SK-N-SH (cell line): ENCODE results near the gene DKK1. TPM values are rescaled to one million over a fixed set of nuclear protein-coding genes. Genes with fewer than 3 reads are reported as not detected.

Experiments used
- CTCF ChIA-PET: fragments of 300-600, 350-600 bp; formaldehyde crosslinking; extraction: SDS; loops from one replicate; lab custom pipeline; 2021; lab: Yijun Ruan, JAX
- POLR2A ChIA-PET: fragments of 350-600 bp; sonication (Branson Sonifier 250); formaldehyde crosslinking; extraction: SDS; loops from one replicate; lab custom pipeline; 2020; ENCODE audit warnings: antibody characterized with exemption, inconsistent platforms; lab: Yijun Ruan, JAX
- DNase-seq: peaks from one replicate; pipeline ENCODE4 v3.0.0; 2012
- H2AFZ ChIP-seq: fragments of 200-600 bp; sonication (generic); 2 replicates; pipeline ENCODE4 v1.8.1; 2016; ENCODE audit warnings: antibody characterized with exemption, mild to moderate bottlenecking, low read depth
- H3F3A ChIP-seq: fragments of 200-600 bp; sonication (generic); replicated peaks from 2 replicates; pipeline ENCODE3; 2016; ENCODE audit warnings: antibody characterized with exemption, mild to moderate bottlenecking; ENCODE audit not compliant: insufficient read depth
- H3K27ac ChIP-seq, 2 experiments: fragments of 200-500 bp in 1 of 2; fragments of 200-600 bp in 1 of 2; sonication (Bioruptor generic) in 1 of 2; sonication (generic), shearing (Covaris generic) in 1 of 2; 2 replicates each; pipeline versions ENCODE4 v1.5.1 to v1.6.1; 2014 to 2016; ENCODE audit warnings: low read depth in 2 of 2, inconsistent platforms in 1 of 2, low read length in 1 of 2, mild to moderate bottlenecking in 1 of 2, mixed read lengths in 1 of 2
- H3K27me3 ChIP-seq: fragments of 200-600 bp; sonication (generic), shearing (Covaris generic); 2 replicates; pipeline ENCODE4 v1.6.1; 2016; ENCODE audit warnings: mixed run types; ENCODE audit not compliant: insufficient read depth
- H3K36me3 ChIP-seq, 2 experiments: fragments of 200-500 bp in 1 of 2; fragments of 200-600 bp in 1 of 2; sonication (Bioruptor generic) in 1 of 2; sonication (generic) in 1 of 2; replicated peaks in 1 of 2; 2 replicates each; pipeline versions ENCODE3 to v1.5.1; 2014 to 2016; ENCODE audit warnings: low read length in 1 of 2, mild to moderate bottlenecking in 1 of 2; ENCODE audit not compliant: insufficient read depth in 2 of 2, control insufficient read depth in 1 of 2
- H3K4me1 ChIP-seq, 2 experiments: fragments of 200-500 bp in 1 of 2; fragments of 200-600 bp in 1 of 2; sonication (Bioruptor generic) in 1 of 2; sonication (generic), shearing (Covaris generic) in 1 of 2; 2 replicates each; pipeline versions ENCODE4 v1.5.1 to v1.6.1; 2014 to 2016; ENCODE audit warnings: low read depth in 1 of 2, low read length in 1 of 2, mixed run types in 1 of 2; ENCODE audit not compliant: insufficient read depth in 2 of 2, control insufficient read depth in 1 of 2
- H3K4me2 ChIP-seq: fragments of 200-600 bp; sonication (generic), shearing (Covaris generic); 2 replicates; pipeline ENCODE4 v1.6.1; 2017; ENCODE audit warnings: mixed run types
- H3K4me3 ChIP-seq, 2 experiments: fragments of 200-500 bp in 1 of 2; fragments of 200-600 bp in 1 of 2; sonication (Bioruptor generic) in 1 of 2; sonication (generic), shearing (Covaris generic) in 1 of 2; 2 replicates each; pipeline versions ENCODE4 v1.5.1 to v1.8.1; 2014 to 2016; ENCODE audit warnings: low read depth in 2 of 2, inconsistent platforms in 1 of 2, low read length in 1 of 2, mild to moderate bottlenecking in 1 of 2, mixed read lengths in 1 of 2, moderate library complexity in 1 of 2
- H3K79me2 ChIP-seq: fragments of 200-600 bp; sonication (generic); 2 replicates; pipeline ENCODE4 v1.8.1; 2017; ENCODE audit warnings: mild to moderate bottlenecking; ENCODE audit not compliant: insufficient read depth
- H3K9ac ChIP-seq: fragments of 200-600 bp; sonication (generic); 2 replicates; pipeline ENCODE4 v1.6.1; 2017; ENCODE audit warnings: mixed run types
- H3K9me2 ChIP-seq: fragments of 200-600 bp; sonication (generic); 2 replicates; pipeline ENCODE4 v1.6.1; 2017; ENCODE audit warnings: mixed run types
- H3K9me3 ChIP-seq: fragments of 200-600 bp; sonication (generic); 2 replicates; pipeline ENCODE4 v1.6.1; 2017; ENCODE audit warnings: mixed run types, mild to moderate bottlenecking, moderate library complexity
- H4K20me1 ChIP-seq: fragments of 200-600 bp; sonication (generic); 2 replicates; pipeline ENCODE4 v1.6.1; 2017; ENCODE audit warnings: mild to moderate bottlenecking, mixed run types; ENCODE audit not compliant: insufficient read depth
- EP300 ChIP-seq, 2 experiments: IDR thresholded peaks; 2 replicates each; pipeline versions ENCODE4 v1.4.0 to v1.6.1; 2012; ENCODE audit warnings: borderline replicate concordance in 1 of 2, low read depth in 1 of 2, low read length in 1 of 2
- EZH2phosphoT487 ChIP-seq: fragments of 200-600 bp; sonication (generic); IDR thresholded peaks from 2 replicates; pipeline ENCODE4 v1.6.1; 2017; ENCODE audit warnings: low read depth, mixed run types, mild to moderate bottlenecking, antibody characterized with exemption, moderate library complexity, borderline replicate concordance
- GABPA ChIP-seq: IDR thresholded peaks from 2 replicates; pipeline ENCODE4 v1.4.0; 2012; ENCODE audit warnings: low read depth, mild to moderate bottlenecking
- POLR2AphosphoS5 ChIP-seq: IDR thresholded peaks from 2 replicates; pipeline ENCODE4 v1.6.1; 2012; ENCODE audit warnings: low read depth, low read length
- RFX5 ChIP-seq: IDR thresholded peaks from 2 replicates; pipeline ENCODE4 v1.6.1; 2012; ENCODE audit warnings: mild to moderate bottlenecking, improper control_type of control experiment, low read length
- SIN3A ChIP-seq: IDR thresholded peaks from 2 replicates; pipeline ENCODE4 v1.6.1; 2012; ENCODE audit warnings: low read depth, mild to moderate bottlenecking, low read length, moderate library complexity, borderline replicate concordance
- SMC3 ChIP-seq: IDR thresholded peaks from 2 replicates; pipeline ENCODE4 v1.6.1; 2012; ENCODE audit warnings: low read depth, low read length, improper control_type of control experiment
- TAF1 ChIP-seq: IDR thresholded peaks from 2 replicates; pipeline ENCODE4 v1.6.1; 2012; ENCODE audit warnings: low read depth, mild to moderate bottlenecking, low read length, moderate library complexity, borderline replicate concordance
- TCF12 ChIP-seq: IDR thresholded peaks from 2 replicates; pipeline ENCODE4 v1.4.0; 2012
- TEAD4 ChIP-seq: IDR thresholded peaks from 2 replicates; pipeline ENCODE4 v1.4.0; 2012; ENCODE audit warnings: mild to moderate bottlenecking, borderline replicate concordance; ENCODE audit not compliant: insufficient read depth
- WGBS: methylation state at CpG from one replicate; pipeline ENCODE4 v1.1.6; 2017; ENCODE audit warnings: low lambda C conversion rate; 5-methylcytosine and 5-hydroxymethylcytosine counted together
- polyA plus RNA-seq, 3 experiments: library from polyadenylated mRNA; depleted of rRNA; stranded (reverse); fragments of >200 nt; gene quantifications; 2 replicates each; pipeline ENCODE4 v1.2.3, GENCODE V29; 2012
- TF ChIP-seq, protein P1 (sequence below): fragments of 150-350 bp; IDR thresholded peaks from 2 replicates; pipeline ENCODE4 v1.6.1; 2017; ENCODE audit warnings: antibody characterized with exemption, low read length, low read depth, borderline replicate concordance
- TF ChIP-seq, protein P2 (sequence below): IDR thresholded peaks from 2 replicates; pipeline ENCODE4; 2012
- TF ChIP-seq, protein P3 (sequence below): IDR thresholded peaks from 2 replicates; pipeline ENCODE4 v1.6.1; 2012; ENCODE audit warnings: mild to moderate bottlenecking, low read depth, low read length, moderate library complexity

Gene DKK1
- polyA plus RNA-seq, 1 of the 3 experiments (the other 2 are of a cell fraction): 225 TPM

DNA sequence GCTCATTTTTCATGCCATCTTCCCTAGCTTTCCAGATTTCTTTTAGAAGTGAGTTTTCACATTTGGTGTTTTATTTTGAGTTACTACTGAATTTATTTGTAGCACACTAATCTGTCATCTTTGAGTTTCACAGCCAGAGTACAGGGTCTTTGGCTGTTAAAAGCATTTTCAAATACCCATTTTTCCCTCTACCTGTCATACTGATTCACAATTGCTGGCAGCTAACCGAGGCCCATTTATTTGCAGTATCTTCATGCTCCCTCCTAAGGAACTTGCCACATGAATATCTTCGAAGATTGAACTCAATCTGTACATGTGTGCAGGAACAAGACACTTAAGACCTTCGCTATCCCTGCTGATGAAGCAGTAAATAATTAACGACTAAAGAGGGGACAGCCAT is 44.8 kb upstream of the DKK1 start:
- Histone ChIP-seq H3K4me3 (no peak overlapping the region), H4K20me1 (no peaks in the 10 kb centered on the region), H3K9me2 (no peaks in the 10 kb centered on the region), H3K9ac (no peak overlapping the region), H3F3A (no peaks in the 10 kb centered on the region), H3K9me3 (no peaks in the 10 kb centered on the region), H3K79me2 (no peaks in the 10 kb centered on the region), H3K27ac (no peak overlapping the region), H3K27me3 (no peaks in the 10 kb centered on the region), H3K4me2 (no peak overlapping the region), H2AFZ (no peak overlapping the region), H3K4me1 (no peaks in the 10 kb centered on the region), H3K36me3 (no peaks in the 10 kb centered on the region)
- WGBS: 71% methylated on average over 4 of the region's 4 CpGs
- POLR2A ChIA-PET: no interaction called here
- CTCF ChIA-PET: interaction anchor here (0.8 kb wide), 1 partner anchor 12 kb away, joined by 3 read pairs; no protein-coding TSS in a partner anchor
- no peak for DNase-seq
- no peak for TF ChIP-seq POLR2AphosphoS5
- TF ChIP-seq TCF12: no peak
- TF ChIP-seq, protein P1, sequence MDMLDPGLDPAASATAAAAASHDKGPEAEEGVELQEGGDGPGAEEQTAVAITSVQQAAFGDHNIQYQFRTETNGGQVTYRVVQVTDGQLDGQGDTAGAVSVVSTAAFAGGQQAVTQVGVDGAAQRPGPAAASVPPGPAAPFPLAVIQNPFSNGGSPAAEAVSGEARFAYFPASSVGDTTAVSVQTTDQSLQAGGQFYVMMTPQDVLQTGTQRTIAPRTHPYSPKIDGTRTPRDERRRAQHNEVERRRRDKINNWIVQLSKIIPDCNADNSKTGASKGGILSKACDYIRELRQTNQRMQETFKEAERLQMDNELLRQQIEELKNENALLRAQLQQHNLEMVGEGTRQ: no peak
- TF ChIP-seq SIN3A: no peak
- no peak for TF ChIP-seq TAF1

DNA sequence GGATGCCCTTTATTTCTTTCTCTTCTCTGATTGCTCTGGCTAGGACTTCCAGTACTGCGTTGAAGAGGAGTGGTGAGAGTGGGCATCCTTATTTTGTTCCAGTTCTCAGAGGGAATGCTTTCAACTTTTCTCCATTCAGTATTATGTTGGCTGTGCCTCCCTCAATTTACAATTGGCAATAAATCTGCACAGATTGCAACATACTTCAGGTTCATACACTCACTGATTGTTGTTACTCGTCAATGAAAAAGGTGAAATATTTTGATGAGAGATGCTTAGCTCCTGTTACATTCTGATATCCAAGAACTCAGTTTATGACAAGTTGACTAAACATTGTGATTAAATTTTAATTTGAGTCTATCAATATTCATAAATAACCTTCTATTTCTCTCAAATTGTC is 37.9 kb upstream of the DKK1 start:
- no peaks in the 10 kb centered on the region for H3K9me3 ChIP-seq
- CTCF ChIA-PET: interaction anchor here (0.6 to 1.4 kb wide), 2 partner anchors 32 to 888 kb away, joined by 3 read pairs; no protein-coding TSS in a partner anchor
- H3F3A ChIP-seq: no peaks in the 10 kb centered on the region
- WGBS: 78% methylated on average over 2 of the region's 2 CpGs
- no peaks in the 10 kb centered on the region for H3K36me3 ChIP-seq
- H3K27ac ChIP-seq: no peak overlapping the region
- H4K20me1 ChIP-seq: no peaks in the 10 kb centered on the region
- POLR2A ChIA-PET: no interaction called here
- no peak for DNase-seq
- TF ChIP-seq EZH2phosphoT487: no peak
- no peak for TF ChIP-seq SMC3
- TF ChIP-seq, protein P2, sequence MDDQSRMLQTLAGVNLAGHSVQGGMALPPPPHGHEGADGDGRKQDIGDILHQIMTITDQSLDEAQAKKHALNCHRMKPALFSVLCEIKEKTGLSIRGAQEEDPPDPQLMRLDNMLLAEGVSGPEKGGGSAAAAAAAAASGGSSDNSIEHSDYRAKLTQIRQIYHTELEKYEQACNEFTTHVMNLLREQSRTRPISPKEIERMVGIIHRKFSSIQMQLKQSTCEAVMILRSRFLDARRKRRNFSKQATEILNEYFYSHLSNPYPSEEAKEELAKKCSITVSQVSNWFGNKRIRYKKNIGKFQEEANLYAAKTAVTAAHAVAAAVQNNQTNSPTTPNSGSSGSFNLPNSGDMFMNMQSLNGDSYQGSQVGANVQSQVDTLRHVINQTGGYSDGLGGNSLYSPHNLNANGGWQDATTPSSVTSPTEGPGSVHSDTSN: no peak
- TF ChIP-seq TEAD4: no peak
- TF ChIP-seq TAF1: no peak
- no peak for TF ChIP-seq TCF12
- TF ChIP-seq, protein P3, sequence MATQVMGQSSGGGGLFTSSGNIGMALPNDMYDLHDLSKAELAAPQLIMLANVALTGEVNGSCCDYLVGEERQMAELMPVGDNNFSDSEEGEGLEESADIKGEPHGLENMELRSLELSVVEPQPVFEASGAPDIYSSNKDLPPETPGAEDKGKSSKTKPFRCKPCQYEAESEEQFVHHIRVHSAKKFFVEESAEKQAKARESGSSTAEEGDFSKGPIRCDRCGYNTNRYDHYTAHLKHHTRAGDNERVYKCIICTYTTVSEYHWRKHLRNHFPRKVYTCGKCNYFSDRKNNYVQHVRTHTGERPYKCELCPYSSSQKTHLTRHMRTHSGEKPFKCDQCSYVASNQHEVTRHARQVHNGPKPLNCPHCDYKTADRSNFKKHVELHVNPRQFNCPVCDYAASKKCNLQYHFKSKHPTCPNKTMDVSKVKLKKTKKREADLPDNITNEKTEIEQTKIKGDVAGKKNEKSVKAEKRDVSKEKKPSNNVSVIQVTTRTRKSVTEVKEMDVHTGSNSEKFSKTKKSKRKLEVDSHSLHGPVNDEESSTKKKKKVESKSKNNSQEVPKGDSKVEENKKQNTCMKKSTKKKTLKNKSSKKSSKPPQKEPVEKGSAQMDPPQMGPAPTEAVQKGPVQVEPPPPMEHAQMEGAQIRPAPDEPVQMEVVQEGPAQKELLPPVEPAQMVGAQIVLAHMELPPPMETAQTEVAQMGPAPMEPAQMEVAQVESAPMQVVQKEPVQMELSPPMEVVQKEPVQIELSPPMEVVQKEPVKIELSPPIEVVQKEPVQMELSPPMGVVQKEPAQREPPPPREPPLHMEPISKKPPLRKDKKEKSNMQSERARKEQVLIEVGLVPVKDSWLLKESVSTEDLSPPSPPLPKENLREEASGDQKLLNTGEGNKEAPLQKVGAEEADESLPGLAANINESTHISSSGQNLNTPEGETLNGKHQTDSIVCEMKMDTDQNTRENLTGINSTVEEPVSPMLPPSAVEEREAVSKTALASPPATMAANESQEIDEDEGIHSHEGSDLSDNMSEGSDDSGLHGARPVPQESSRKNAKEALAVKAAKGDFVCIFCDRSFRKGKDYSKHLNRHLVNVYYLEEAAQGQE: no peak
- TF ChIP-seq GABPA: no peak
- TF ChIP-seq EP300 (IDR thresholded peaks at IDR 0.05; ENCODE audit: borderline replicate concordance in 1 of 2, low read depth in 1 of 2, low read length in 1 of 2): no peak
- TF ChIP-seq RFX5: no peak
- H3K27me3 ChIP-seq: no peaks in the 10 kb centered on the region
- H3K79me2 ChIP-seq: no peaks in the 10 kb centered on the region
- no peak overlapping the region for H3K4me2 ChIP-seq
- no peaks in the 10 kb centered on the region for H3K9me2 ChIP-seq
- no peak overlapping the region for H3K4me3 ChIP-seq
- H2AFZ ChIP-seq: no peak overlapping the region
- no peak overlapping the region for H3K9ac ChIP-seq
- H3K4me1 ChIP-seq: no peaks in the 10 kb centered on the region
